ACHN (cell line): ENCODE data around the gene PSMD3.

Experiments used
- DNase-seq: peaks from one replicate; pipeline ENCODE4 v3.0.0-alpha.2; 2015
- in situ Hi-C: cut with HindIII; loops from 2 replicates; pipeline ENCODE4 v1.10.0; 2017; ENCODE audit warnings: low sequenced_read_pairs, low pct_ligation_motif_present, low pct_unique_long_range_greater_than_20kb

The PSMD3 gene

GRCh38 chr17:40031706-40032105 is 51.1 kb downstream of the PSMD3 start:
- in situ Hi-C loops, result no loop called here
- DNase-seq, result no peak

DNA sequence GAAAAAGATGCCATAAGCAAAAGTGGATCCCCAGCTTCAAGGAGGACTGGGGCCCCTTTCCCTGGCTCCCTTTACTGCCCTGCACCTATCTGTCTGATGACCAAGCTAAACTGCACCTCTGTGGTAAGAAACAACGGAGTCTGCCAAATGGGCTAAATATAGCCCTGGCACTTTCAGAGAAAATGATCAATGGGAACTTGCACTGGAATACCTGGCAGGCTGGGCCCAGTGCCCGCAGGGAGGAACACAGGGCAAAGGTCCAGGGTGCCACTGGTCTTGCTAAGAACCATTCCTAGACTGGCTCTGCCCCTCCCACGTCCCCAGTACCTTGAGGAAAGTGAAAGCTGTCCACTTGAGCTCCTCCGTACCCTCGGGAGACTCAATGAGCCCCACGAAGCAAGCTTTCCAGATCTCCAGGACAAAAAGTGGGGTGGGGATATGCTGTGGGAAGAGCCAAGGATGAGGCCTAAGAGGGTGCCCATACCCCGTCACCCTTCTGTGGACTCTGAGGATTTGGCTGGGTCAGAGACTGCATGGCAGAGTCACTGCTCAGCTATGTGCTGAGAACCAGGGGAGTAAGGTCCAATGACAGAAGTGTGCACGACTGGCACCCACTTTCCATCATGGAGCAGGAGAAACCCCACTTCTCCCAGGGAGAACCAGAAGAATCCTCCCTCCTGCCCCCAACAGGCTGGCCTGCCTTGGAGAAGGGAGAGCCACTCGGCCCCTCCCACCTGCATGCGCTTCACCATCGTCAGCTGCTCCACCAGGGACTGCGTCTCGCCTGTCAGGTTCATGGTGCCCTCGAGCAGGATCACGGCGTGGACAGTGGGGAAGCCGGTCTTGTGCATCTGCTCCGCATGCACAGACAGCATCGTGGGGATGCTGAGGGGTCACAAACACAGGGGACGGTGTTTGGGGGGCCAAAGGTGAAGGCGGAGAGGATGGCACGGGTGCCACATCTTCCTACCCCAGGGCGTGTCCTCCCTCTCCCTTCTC is 52.0 kb downstream of the PSMD3 start:
- in situ Hi-C loops, result no loop called here
- DNase-seq, result no peak

DNA sequence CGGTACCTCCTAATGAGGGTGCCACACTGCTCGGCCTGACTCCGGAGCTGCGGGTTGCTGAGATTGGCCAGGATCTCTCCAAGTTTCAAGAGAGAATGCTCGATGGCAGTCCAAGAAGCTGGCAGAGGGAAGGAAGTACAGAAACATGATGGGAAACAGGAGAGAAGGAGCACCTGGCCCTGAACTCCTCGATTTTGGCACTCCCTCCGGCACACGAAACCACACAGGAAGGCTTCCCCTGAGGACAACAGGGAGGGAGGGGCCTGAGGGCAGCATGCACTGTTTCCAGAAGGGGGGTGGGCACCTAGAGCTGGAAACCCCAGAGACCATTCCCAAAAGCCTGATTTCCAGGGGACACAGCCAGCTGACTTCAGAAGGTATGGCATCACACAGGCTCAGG is 52.7 kb downstream of the PSMD3 start:
- in situ Hi-C loops, result no loop called here
- no peak for DNase-seq

DNA sequence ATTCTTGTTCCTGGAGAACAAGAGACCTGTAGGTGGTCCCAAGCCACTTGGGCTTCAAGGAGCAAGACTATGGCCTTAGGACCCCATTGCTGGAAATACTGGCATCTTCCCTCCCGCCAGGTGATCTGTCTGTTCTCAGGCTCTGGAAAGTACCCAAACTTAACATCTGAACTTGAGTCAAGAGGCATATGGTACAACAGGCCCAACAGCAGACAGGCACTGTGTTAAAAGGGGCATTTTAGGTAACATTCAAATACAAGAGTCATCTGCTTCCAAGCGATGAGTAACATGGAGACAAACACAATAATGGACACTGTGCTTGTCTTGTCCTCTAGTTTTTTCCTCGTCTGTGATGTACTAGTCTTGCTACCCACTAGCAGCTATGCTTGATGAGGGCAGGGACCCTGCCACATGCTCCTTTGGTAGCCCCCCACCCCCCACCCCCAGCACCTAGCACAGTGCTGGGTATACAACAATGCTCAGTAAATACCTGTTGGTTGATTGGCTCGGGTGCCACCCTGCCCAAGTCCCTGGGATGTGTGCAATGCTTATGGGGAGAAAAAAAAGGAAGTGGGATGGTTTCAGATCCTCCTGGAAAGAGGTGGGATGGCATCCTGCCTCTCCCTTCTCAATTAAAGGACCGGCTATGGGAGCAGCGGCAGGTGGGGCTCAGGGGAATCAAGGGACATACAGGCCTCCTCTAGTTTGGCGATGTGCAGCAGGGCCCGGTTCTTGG is 54.0 kb downstream of the PSMD3 start:
- in situ Hi-C loops, result no loop called here
- no peak for DNase-seq

DNA sequence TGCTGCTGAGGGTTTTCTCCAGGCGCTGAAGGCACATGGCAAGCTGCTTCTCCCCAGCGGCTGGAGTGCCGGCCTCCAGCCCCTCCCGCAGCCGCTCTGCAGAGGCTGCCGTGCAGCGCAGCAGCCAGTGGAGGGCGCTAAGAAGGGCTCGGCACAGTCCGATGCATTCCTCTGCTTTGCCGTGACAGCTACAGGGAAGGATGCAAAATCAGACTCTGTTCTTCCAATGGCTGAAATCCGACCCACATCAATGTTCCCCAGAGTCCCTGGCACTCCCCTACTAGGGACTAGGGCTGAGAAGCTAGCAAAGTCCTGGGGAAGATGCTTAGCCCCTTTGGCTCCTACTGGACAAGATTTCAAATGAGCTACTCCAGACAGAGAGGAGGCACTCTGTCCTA is 54.6 kb downstream of the PSMD3 start:
- in situ Hi-C loops, result no loop called here
- DNase-seq, result peak; percentile 26

DNA sequence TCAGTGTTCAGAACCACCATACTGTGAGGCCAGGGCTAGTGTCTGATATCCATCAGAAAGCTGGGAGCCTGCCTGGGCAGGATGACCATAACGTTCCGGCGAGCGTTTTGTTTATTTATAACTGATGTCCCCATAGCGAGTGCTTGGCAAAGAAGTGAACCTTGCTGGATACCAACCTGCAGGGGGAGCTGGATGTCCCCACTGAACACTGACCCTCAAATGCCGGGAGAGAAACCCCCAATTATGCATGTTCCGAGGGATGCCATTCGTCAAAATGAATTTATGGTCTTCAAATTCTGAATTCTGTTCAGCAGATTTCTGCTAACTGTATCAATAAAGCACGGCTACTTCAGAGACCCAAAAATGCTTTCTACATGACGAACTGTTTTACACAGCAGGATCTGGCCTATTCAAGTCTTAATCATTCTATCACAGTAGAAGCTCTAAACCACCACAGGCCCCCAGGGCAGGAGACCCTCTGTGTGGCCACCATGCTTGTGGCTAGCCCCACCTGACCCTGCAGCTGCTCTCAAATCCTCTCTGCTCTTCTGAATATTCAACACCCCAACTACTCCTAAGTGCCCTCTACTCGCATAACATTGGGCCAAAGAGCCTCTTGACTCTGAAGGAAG is 58.4 kb downstream of the PSMD3 start:
- DNase-seq, result peak; percentile 77
- in situ Hi-C loops, result no loop called here

DNA sequence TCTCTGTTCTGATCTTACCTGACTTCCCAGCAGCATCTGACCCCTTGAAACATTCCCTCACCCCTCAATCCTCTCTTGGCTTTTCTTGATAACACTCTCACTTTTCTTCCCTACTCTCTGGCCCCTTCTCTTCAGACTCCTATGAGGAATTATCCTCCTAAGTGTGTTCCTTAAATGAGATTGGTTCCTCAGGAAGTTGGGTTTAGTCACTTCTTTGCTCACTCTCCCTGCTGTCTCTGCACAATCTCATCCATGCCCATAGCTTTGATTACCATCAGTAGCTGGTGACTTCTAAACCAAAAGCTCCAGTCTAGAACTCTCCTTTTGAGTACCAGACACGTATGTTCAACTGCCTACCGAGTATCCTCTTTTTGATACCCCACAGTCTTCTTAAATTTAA is 60.6 kb downstream of the PSMD3 start:
- no peak for DNase-seq
- in situ Hi-C loops, result no loop called here
